Parathyroid adenoma (tissue), 2 donors: Measurements from ENCODE around the gene ZNF174.

Experiments used
- H2AFZ ChIP-seq: fragments of 300-600 bp; sonication (generic); one replicate; pipeline ENCODE4 v1.7.0; 2017; ENCODE audit warnings: antibody characterized with exemption, mild to moderate bottlenecking
- H3K27ac ChIP-seq: fragments of 300-600 bp; sonication (generic); one replicate; pipeline ENCODE4 v1.7.0; 2017
- H3K27me3 ChIP-seq: fragments of 300-600 bp; sonication (generic); one replicate; pipeline ENCODE4 v1.7.0; 2017; ENCODE audit warnings: low read length; ENCODE audit not compliant: control insufficient read depth, insufficient read depth
- H3K36me3 ChIP-seq: fragments of 300-600 bp; sonication (generic); one replicate; pipeline ENCODE4 v1.7.0; 2017; ENCODE audit warnings: low read length; ENCODE audit not compliant: control insufficient read depth, insufficient read depth
- H3K4me1 ChIP-seq: fragments of 300-600 bp; sonication (generic); one replicate; pipeline ENCODE4 v1.7.0; 2017; ENCODE audit warnings: control low read depth
- H3K4me2 ChIP-seq: fragments of 300-600 bp; sonication (generic); one replicate; pipeline ENCODE4 v1.7.0; 2017; ENCODE audit warnings: low read length
- H3K4me3 ChIP-seq: fragments of 300-600 bp; sonication (generic); one replicate; pipeline ENCODE4 v1.7.0; 2017; ENCODE audit warnings: low read depth, low read length
- H3K79me2 ChIP-seq: fragments of 300-600 bp; sonication (generic); one replicate; pipeline ENCODE4 v1.7.0; 2017; ENCODE audit warnings: control low read depth
- H3K9ac ChIP-seq: fragments of 300-600 bp; sonication (generic); one replicate; pipeline ENCODE4 v1.7.0; 2017; ENCODE audit warnings: mild to moderate bottlenecking
- H3K9me3 ChIP-seq: fragments of 300-600 bp; sonication (generic); one replicate; pipeline ENCODE4 v1.7.0; 2017; ENCODE audit warnings: low read length; ENCODE audit not compliant: control insufficient read depth
- CTCF ChIP-seq: fragments of 300-600 bp; sonication (generic); IDR thresholded peaks from one replicate; pipeline ENCODE4 v1.7.0; 2017; ENCODE audit warnings: antibody characterized with exemption, mild to moderate bottlenecking
- donor health status: primary hyperparathyroidism.

The ZNF174 gene

GRCh38 chr16:3377917-3378316 lies 23.1 kb upstream of the ZNF174 start:
- Histone ChIP-seq H3K9me3 (peaks cover 11% of the 10 kb centered on the region), H3K4me1 (no peaks in the 10 kb centered on the region), H3K79me2 (peaks cover 35% of the 10 kb centered on the region), H3K27ac (no peak overlapping the region), H3K4me2 (no peak overlapping the region), H3K36me3 (peaks cover 6% of the 10 kb centered on the region), H3K9ac (no peak overlapping the region), H3K4me3 (no peak overlapping the region), H3K27me3 (no peaks in the 10 kb centered on the region), H2AFZ (no peak overlapping the region)
- no peak for TF ChIP-seq CTCF

DNA sequence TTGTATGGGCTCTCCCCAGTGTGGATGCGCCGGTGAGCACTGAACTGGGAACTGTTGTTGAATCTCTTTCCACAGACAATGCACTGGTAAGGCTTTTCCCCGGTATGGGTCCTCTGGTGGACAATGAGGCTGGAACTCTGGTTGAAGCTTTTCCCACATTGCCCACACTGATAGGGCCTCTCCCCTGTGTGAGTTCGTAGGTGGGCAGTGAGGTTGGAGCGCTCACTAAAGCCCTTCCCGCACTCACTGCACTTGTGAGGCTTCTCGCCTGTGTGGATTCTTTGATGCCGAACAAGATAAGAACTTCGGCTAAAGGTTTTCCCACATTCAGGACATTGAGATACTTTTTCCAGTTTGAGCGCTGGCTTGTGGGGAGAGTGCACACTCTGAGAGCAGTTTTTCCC lies 18.0 kb upstream of the ZNF174 start:
- Histone ChIP-seq H3K79me2 (peaks cover 34% of the 10 kb centered on the region), H3K4me3 (no peak overlapping the region), H3K4me2 (no peak overlapping the region), H3K9me3 (peaks cover 11% of the 10 kb centered on the region), H3K27ac (no peak overlapping the region), H2AFZ (no peak overlapping the region), H3K27me3 (no peaks in the 10 kb centered on the region), H3K4me1 (no peaks in the 10 kb centered on the region), H3K9ac (no peak overlapping the region), H3K36me3 (peaks cover 8% of the 10 kb centered on the region)
- TF ChIP-seq CTCF, result no peak

DNA sequence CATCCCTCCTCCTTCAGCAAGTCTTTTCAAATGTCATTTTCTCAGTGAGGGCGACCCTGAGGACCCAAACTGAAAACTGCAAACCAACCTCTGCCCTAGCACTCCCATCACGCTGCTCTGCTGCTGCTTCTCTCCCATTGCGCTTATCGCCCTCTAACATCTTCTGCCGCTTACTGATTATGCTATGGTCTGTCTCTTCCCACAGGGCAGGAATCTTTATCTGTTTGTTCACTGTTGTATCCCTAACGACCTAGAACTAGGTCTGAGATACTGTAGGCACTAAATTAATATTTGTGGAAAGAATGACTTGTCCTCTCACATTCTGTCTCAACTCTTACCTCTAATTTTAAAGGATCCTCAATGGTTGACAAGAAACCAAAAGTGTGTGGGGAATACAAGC lies 12.7 kb upstream of the ZNF174 start:
- no peak for TF ChIP-seq CTCF
- no peak overlapping the region for H2AFZ ChIP-seq
- no peaks in the 10 kb centered on the region for H3K4me1 ChIP-seq
- H3K9me3 ChIP-seq, result no peaks in the 10 kb centered on the region
- H3K27me3 ChIP-seq, result no peaks in the 10 kb centered on the region
- H3K4me3 ChIP-seq, result no peak overlapping the region
- H3K4me2 ChIP-seq, result no peak overlapping the region
- no peak overlapping the region for H3K27ac ChIP-seq
- no peak overlapping the region for H3K9ac ChIP-seq
- H3K36me3 ChIP-seq, result no peaks in the 10 kb centered on the region
- peaks cover 18% of the 10 kb centered on the region for H3K79me2 ChIP-seq

- Histone ChIP-seq H3K79me2 (peaks cover 7% of the 10 kb centered on the region), H3K4me2 (no peak overlapping the region), H3K4me3 (no peak overlapping the region), H3K27ac (no peak overlapping the region), H2AFZ (no peak overlapping the region), H3K27me3 (no peaks in the 10 kb centered on the region), H3K9ac (no peak overlapping the region), H3K4me1 (no peaks in the 10 kb centered on the region), H3K36me3 (no peaks in the 10 kb centered on the region), H3K9me3 (no peaks in the 10 kb centered on the region)
- TF ChIP-seq CTCF, result no peak
These were observed 11.2 kb upstream of the ZNF174 start for GRCh38 chr16:3389663-3390338.

DNA sequence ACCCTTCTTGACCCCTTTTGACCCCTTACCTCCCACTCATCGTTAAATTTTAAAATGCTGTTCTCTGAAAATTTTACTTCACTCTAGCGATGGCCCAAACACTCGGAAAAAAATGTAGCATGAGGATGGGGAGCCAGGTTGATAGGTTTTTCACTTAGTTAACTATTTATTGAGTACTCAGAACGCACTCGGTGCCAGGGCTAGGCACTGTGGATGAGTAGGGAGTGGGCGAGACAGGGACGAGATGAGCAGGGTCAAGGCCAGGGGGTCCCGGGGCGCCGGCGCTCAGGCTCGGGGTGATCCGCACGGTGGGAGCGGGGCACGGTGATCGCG lies 603 bp upstream of the ZNF174 start:
- H3K36me3 ChIP-seq, result no peaks in the 10 kb centered on the region
- peak overlapping the region; percentile 84 for H2AFZ ChIP-seq
- H3K4me3 ChIP-seq, result peak overlapping the region; percentile 85
- peak overlapping the region; percentile 75 for H3K27ac ChIP-seq
- peaks cover 39% of the 10 kb centered on the region for H3K79me2 ChIP-seq
- H3K9me3 ChIP-seq, result no peaks in the 10 kb centered on the region
- H3K4me2 ChIP-seq, result peak overlapping the region; percentile 93
- H3K27me3 ChIP-seq, result no peaks in the 10 kb centered on the region
- H3K4me1 ChIP-seq, result peaks cover 3% of the 10 kb centered on the region
- no peak for TF ChIP-seq CTCF
- peak overlapping the region; percentile 38 for H3K9ac ChIP-seq
